HG03060 (cell line): ENCODE results near the gene PNPLA1.
"Not testable (repeated sequence)": the region's sequence is repeated elsewhere in the genome, so short reads cannot be mapped to it uniquely, and the experiment has no call there.

Source experiments
- ATAC-seq: cut with Tn5 transposase; IDR thresholded peaks from one replicate; pipeline ENCODE4 v1.9.1; 2021; ENCODE audit warnings: low read depth, moderate number of reproducible peaks; ENCODE audit not compliant: unreplicated experiment

The PNPLA1 gene

DNA sequence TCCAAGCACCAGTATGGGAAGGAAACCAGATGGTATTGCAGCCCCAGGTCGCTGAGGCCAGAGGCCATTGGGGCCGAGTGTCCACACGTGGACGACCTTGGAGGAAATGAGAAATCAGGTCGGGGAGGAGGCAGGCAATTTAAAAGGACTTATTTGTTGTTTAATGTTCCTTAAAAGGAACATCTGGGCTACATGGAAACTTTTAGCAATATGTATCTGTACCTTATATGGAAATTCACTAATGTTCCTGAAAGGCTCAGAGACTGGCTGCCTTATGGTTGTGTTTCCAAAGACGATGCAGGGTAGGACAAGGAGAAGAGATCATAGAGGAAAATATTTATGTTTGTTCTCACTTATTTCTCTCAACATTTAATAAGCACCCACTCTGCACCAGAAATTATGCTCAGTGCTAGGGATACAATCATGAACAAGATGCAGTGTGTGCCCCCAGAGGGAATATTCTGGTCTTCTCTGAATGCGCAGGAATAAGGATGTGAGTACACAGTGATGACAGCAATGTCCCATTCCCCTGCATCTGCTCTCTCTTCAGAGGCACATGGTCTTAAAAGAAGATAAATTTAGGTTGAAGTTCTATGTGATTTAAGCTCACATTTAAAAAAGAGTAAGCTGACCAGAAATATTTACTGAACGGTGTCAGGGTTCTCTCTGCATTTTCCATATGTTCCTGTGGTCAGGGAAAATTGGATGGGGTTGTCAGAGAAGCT is 63.5 kb downstream of the PNPLA1 start:
- ATAC-seq: no peak

DNA sequence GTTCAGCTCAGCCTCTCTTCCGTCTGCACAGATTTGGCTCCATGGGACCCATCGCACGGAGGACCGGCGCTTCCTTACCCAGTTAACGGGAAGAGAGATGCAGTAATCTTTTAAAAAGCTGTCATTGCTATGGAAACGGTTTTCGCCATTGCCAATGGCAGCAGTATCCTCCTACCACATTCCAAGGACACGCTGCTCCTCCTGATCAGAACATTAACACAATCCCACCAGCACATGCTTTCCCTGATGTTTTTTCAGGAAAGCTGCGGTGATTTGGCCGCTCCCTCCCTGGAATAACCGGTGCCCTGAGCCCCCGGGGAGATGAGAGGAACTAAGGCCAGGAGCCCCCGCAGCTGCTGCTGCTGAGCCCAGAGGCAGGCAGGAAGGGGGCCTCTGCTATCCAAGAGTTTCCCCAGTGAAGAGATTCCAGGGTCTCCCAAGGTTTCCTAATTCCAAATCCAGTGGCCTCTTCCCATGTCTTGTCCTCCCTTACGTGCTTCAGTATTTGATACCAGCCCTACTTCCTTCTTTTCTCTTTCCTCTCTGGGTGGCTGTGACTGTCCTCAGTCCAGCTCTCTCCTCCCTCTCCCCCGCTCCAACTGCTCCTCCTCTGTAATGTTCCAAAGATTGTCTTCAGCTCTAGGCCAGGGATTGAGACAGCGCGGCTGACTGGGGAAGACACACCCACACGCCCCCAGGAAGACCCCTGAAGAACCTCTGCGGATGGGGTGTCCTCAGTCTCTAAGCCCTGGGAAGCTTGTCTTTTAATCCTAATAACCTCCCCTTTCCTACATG is 64.3 kb downstream of the PNPLA1 start:
- no peak for ATAC-seq

DNA sequence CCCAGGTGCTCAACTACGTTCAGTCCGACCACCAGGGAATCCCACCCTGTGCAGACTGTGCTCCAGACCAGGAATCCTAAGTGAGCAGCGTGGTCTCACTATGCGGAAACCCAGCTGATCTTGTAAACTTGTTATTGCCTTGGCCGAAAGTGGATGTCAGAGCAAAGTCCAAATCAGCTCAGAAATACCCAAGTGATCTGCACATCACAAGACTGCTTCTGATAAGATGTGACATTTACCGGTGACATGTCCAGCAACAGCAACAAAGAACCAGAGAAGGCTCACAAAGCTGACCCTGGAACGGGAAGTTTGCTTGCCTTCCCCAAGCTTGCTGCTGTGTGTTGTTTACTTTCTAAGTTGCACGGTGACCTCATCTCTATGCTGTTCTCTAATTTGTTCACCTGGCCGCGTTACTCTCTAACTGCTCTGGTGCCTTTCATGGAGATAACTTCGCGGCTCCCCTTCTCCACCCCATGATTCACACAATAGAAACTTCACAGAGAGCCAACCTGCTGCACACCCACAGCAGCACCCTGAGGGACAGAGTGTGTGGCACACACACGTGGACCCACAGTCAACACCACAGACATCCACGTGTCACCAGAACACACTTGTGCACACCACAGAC is 65.1 kb downstream of the PNPLA1 start:
- no peak for ATAC-seq

- no peak for ATAC-seq
Observed at GRCh38 chr6:36335465-36336207, 65.8 kb downstream of the PNPLA1 start.

- no peak for ATAC-seq
Observed at GRCh38 chr6:36336208-36336710, 66.4 kb downstream of the PNPLA1 start.

GRCh38 chr6:36336779-36337241 is 67.0 kb downstream of the PNPLA1 start, which contains the start of gene BNIP5:
Gene BNIP5, minus strand, starts transcription at chr6:36336888. Its CDS starts 6,198 bp downstream, at chr6:36330690.
- ATAC-seq: no peak

DNA sequence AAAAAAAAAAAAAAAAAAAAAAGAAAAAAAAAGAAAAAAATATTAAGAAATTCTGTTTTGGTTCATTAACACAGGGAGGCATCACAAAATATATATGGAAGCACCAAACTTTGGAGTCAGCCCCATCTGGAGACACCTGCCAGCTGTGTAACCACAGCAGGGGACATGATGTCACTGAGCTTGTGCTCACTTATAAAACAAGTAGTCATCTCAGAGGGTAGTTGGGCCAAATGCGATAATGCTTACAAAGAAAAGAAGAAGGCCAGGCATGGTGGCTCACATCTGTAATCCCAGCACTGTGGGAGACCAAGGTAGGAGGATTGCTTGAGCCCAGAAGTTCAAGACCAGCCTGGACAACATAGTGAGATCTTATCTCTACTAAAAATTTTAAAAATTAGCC is 68.0 kb downstream of the PNPLA1 start:
- no peak for ATAC-seq

GRCh38 chr6:36338223-36338622 is 68.4 kb downstream of the PNPLA1 start:
- not testable (repeated sequence) for ATAC-seq

- ATAC-seq: no peak
Observed at GRCh38 chr6:36339146-36339545, 69.3 kb downstream of the PNPLA1 start.

DNA sequence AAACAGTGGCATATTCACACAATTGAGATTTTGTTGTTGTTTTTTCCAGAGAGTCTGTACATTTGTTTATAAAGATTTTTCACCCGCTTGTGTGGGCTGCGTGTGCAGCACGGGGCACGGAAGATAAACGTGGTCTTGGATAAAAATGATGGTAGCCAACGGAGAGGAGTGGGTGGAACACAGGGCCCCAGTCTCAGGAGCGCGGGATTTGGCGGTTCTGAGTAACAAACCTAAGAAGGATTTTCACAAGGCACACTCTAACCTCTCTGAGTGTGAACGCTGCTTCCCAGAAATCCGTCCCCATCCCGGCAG is 70.4 kb downstream of the PNPLA1 start:
- no peak for ATAC-seq

GRCh38 chr6:36340618-36341454 is 71.0 kb downstream of the PNPLA1 start:
- ATAC-seq: no peak

GRCh38 chr6:36343109-36343680 is 73.3 kb downstream of the PNPLA1 start:
- ATAC-seq: no peak

GRCh38 chr6:36345681-36346466 is 76.0 kb downstream of the PNPLA1 start:
- ATAC-seq: no peak

DNA sequence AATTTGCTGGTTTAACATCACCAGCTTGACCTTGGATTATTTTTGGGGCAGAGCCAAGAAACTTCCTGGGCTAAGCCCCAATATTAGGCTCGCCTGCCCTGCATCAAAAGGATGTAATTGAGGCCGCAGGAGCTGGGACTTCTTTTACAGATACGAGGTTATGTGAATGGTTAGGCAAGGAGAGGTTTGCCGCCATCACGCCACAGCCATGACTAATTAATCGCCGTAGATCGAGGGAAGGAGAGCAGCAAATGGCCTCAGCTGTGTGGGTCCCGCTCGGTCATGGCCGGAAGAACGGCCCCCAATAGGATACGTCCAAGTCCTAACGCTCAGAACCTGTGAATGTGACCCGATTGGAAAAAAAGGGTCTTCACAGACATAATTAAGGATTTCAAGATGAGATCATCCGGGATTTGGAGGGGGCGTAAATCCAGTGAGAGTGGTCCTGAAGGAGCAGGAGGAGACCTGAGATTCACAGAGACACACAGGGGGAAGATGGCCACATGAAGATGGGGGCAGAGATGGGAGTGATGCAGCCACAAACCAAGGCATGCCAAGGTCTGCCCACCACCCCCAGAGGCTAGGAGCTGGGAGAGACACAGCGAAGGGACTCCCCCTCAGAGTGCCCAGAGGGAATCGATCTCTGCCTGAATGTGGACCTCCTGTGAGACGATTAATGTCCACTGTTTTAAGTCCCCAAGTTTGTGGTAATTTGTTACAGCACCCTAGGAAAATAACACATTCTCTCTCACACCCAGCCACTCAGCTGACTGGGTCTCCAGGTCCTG is 76.8 kb downstream of the PNPLA1 start:
- no peak for ATAC-seq

DNA sequence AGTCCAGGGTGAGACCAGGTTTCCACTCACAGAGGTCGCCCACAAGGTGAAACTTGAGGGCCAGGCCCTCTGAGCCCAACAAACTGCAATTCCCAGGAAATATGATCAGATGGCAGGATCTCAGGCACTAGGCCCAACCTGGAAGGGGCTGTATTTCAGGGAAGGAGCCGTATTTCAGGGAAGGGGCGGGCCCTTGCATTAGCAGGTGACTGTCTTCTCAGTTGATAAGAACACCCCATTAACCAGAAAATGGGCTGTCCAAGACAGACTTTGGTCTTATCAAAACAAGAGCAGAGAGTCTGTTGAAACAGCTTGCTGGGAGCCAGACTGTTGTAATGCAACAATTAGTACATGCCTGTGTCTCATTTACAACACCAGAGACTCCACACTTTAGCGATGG is 77.8 kb downstream of the PNPLA1 start:
- ATAC-seq: no peak

DNA sequence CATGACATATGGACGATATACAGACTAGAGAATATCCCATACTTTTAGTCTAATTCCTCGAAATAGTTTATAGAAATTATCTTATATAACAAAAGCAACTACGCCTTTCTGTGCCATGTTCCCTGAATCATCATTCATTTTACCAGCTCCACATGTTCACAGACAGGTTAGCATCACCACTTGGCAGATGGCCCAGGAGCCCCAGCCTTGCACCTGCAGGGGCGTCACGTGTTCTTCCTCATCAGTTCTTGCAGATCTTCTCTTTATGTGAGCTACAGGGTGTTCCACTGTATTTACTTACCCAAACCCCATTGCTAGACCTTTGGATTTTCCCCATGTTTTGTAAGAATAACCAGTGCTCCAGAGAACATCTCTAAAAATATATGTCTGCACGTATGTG is 79.4 kb downstream of the PNPLA1 start:
- ATAC-seq: no peak

GRCh38 chr6:36350082-36350481 is 80.2 kb downstream of the PNPLA1 start:
- no peak for ATAC-seq
